ENCODE measurements around the gene TSPAN31. TPM values are rescaled to one million over a fixed set of nuclear protein-coding genes. Genes with fewer than 3 reads are reported as not detected.

Gene TSPAN31
- total RNA-seq, 1 donor: 41.6 TPM

- no peak overlapping the region for H3K27ac ChIP-seq (ENCODE audit: low read depth, low read length)
- H3K79me2 ChIP-seq (ENCODE audit: insufficient read depth, low read length): peaks cover 5% of the 10 kb centered on the region
- no peak for TF ChIP-seq CTCF (IDR thresholded peaks at IDR 0.05; ENCODE audit: extremely low read depth, low read depth, low read length)
- no peaks in the 10 kb centered on the region for H3K4me1 ChIP-seq (ENCODE audit: insufficient read depth, low read length)
- no peaks in the 10 kb centered on the region for H4K20me1 ChIP-seq (ENCODE audit: insufficient read depth, low read length)
- DNase-seq (ENCODE audit: insufficient read length, low spot score, missing footprints): no peak
- no peak overlapping the region for H2AFZ ChIP-seq (ENCODE audit: low read length)
- H3K36me3 ChIP-seq (ENCODE audit: insufficient read depth, low read length): peaks cover 38% of the 10 kb centered on the region
- no peaks in the 10 kb centered on the region for H3K9me3 ChIP-seq (ENCODE audit: low read depth, low read length)
- no peak overlapping the region for H3K4me3 ChIP-seq (ENCODE audit: insufficient read depth, low read length)
- no peak overlapping the region for H3K4me2 ChIP-seq (ENCODE audit: insufficient read depth, low read length)
- H3K27me3 ChIP-seq (ENCODE audit: insufficient read depth, low read length): no peaks in the 10 kb centered on the region
Observed at GRCh38 chr12:57700317-57700716, 44.5 kb upstream of the TSPAN31 start.

GRCh38 chr12:57707250-57707649, 37.6 kb upstream of the TSPAN31 start:
- H3K9me3 ChIP-seq (ENCODE audit: low read depth, low read length): no peaks in the 10 kb centered on the region
- H3K4me1 ChIP-seq (ENCODE audit: insufficient read depth, low read length): no peaks in the 10 kb centered on the region
- H3K79me2 ChIP-seq (ENCODE audit: insufficient read depth, low read length): no peaks in the 10 kb centered on the region
- no peak overlapping the region for H3K4me3 ChIP-seq (ENCODE audit: insufficient read depth, low read length)
- H2AFZ ChIP-seq (ENCODE audit: low read length): no peak overlapping the region
- no peak for DNase-seq (ENCODE audit: insufficient read length, low spot score, missing footprints)
- H4K20me1 ChIP-seq (ENCODE audit: insufficient read depth, low read length): no peaks in the 10 kb centered on the region
- no peaks in the 10 kb centered on the region for H3K27me3 ChIP-seq (ENCODE audit: insufficient read depth, low read length)
- no peak for TF ChIP-seq CTCF (IDR thresholded peaks at IDR 0.05; ENCODE audit: extremely low read depth, low read depth, low read length)
- no peak overlapping the region for H3K27ac ChIP-seq (ENCODE audit: low read depth, low read length)
- H3K36me3 ChIP-seq (ENCODE audit: insufficient read depth, low read length): peaks cover 13% of the 10 kb centered on the region
- H3K4me2 ChIP-seq (ENCODE audit: insufficient read depth, low read length): no peak overlapping the region

- no peak overlapping the region for H3K4me3 ChIP-seq (ENCODE audit: insufficient read depth, low read length)
- no peak for DNase-seq (ENCODE audit: insufficient read length, low spot score, missing footprints)
- H3K4me2 ChIP-seq (ENCODE audit: insufficient read depth, low read length): no peak overlapping the region
- TF ChIP-seq CTCF (IDR thresholded peaks at IDR 0.05; ENCODE audit: extremely low read depth, low read depth, low read length): no peak
- no peaks in the 10 kb centered on the region for H3K27me3 ChIP-seq (ENCODE audit: insufficient read depth, low read length)
- H3K36me3 ChIP-seq (ENCODE audit: insufficient read depth, low read length): peaks cover 8% of the 10 kb centered on the region
- no peak overlapping the region for H2AFZ ChIP-seq (ENCODE audit: low read length)
- no peaks in the 10 kb centered on the region for H3K79me2 ChIP-seq (ENCODE audit: insufficient read depth, low read length)
- no peaks in the 10 kb centered on the region for H4K20me1 ChIP-seq (ENCODE audit: insufficient read depth, low read length)
- no peaks in the 10 kb centered on the region for H3K4me1 ChIP-seq (ENCODE audit: insufficient read depth, low read length)
- H3K9me3 ChIP-seq (ENCODE audit: low read depth, low read length): no peaks in the 10 kb centered on the region
- no peak overlapping the region for H3K27ac ChIP-seq (ENCODE audit: low read depth, low read length)
Observed at GRCh38 chr12:57708296-57708695, 36.5 kb upstream of the TSPAN31 start.

GRCh38 chr12:57712701-57713100, 32.1 kb upstream of the TSPAN31 start:
- no peak for TF ChIP-seq CTCF (IDR thresholded peaks at IDR 0.05; ENCODE audit: extremely low read depth, low read depth, low read length)
- DNase-seq (ENCODE audit: insufficient read length, low spot score, missing footprints): no peak
- Histone ChIP-seq H3K4me2 (ENCODE audit: insufficient read depth, low read length) (no peak overlapping the region), H3K36me3 (ENCODE audit: insufficient read depth, low read length) (peaks cover 16% of the 10 kb centered on the region), H3K79me2 (ENCODE audit: insufficient read depth, low read length) (no peaks in the 10 kb centered on the region), H3K4me1 (ENCODE audit: insufficient read depth, low read length) (no peaks in the 10 kb centered on the region), H3K27me3 (ENCODE audit: insufficient read depth, low read length) (no peaks in the 10 kb centered on the region), H4K20me1 (ENCODE audit: insufficient read depth, low read length) (no peaks in the 10 kb centered on the region), H2AFZ (ENCODE audit: low read length) (no peak overlapping the region), H3K9me3 (ENCODE audit: low read depth, low read length) (no peaks in the 10 kb centered on the region), H3K27ac (ENCODE audit: low read depth, low read length) (no peak overlapping the region), H3K4me3 (ENCODE audit: insufficient read depth, low read length) (no peak overlapping the region)
